Tibial artery (tissue), 4 donors: ENCODE results near the gene SYTL2.

Source experiments
- DNase-seq, 2 donors: peaks; one replicate each; pipeline ENCODE4 v3.0.0-alpha.2; 2019
- H3K27ac ChIP-seq, 2 donors: fragments of 200-600 bp; sonication (generic) in 1 of 2; 1 replicate in 1 of 2; 2 replicates in 1 of 2; pipeline ENCODE4 v1.5.1; 2018 to 2019; ENCODE audit warnings: mild to moderate bottlenecking in 1 of 2
- H3K27me3 ChIP-seq, 2 donors: fragments of 200-600 bp; sonication (generic) in 1 of 2; one replicate each; pipeline versions ENCODE4 v1.5.1 to v1.6.0; 2016 to 2019
- H3K36me3 ChIP-seq, 3 donors: fragments of 200-600 bp; sonication (generic) in 2 of 3; one replicate each; pipeline ENCODE4 v1.5.1; 2016 to 2019; ENCODE audit warnings: mild to moderate bottlenecking in 2 of 3
- H3K4me1 ChIP-seq, 4 donors: fragments of 200-600 bp; sonication (generic) in 2 of 4; 1 replicate in 3 of 4; 2 replicates in 1 of 4; pipeline ENCODE4 v1.5.1; 2016 to 2019
- H3K4me3 ChIP-seq, 2 donors: fragments of 200-600 bp; sonication (generic) in 1 of 2; 1 replicate in 1 of 2; 2 replicates in 1 of 2; pipeline ENCODE4 v1.5.1; 2018 to 2019; ENCODE audit warnings: mild to moderate bottlenecking in 2 of 2
- H3K9me3 ChIP-seq, 3 donors: fragments of 200-600 bp; sonication (generic) in 1 of 3; one replicate each; pipeline ENCODE4 v1.5.1; 2016 to 2019
- CTCF ChIP-seq, 2 experiments: fragments of 200-600 bp in 1 of 2; fragments of 450-650 bp in 1 of 2; IDR thresholded peaks; one replicate each; pipeline ENCODE4 v1.5.1; 2017 to 2019; ENCODE audit warnings: antibody characterized with exemption in 2 of 2, mild to moderate bottlenecking in 1 of 2, moderate library complexity in 1 of 2
- intact Hi-C: fragments of 100-400 bp; cut with DNase I; formaldehyde crosslinking; loops from one replicate; pipeline ENCODE4 v1.15.0; 2023; ENCODE audit warnings: low total_unique reads

The SYTL2 gene

GRCh38 chr11:85756401-85757200, 54.3 kb downstream of the SYTL2 start:
- Histone ChIP-seq H3K36me3 (no peaks in the 10 kb centered on the region), H3K27me3 (no peaks in the 10 kb centered on the region), H3K4me3 (no peak overlapping the region), H3K27ac (peak overlapping the region; percentile 49 to 64), H3K9me3 (no peaks in the 10 kb centered on the region), H3K4me1 (peaks cover 0 to 63% (median 25%) of the 10 kb centered on the region in 4 donors)
- no peak for DNase-seq
- TF ChIP-seq CTCF (IDR thresholded peaks at IDR 0.05), result no peak
- intact Hi-C loops, result no loop called here

- Histone ChIP-seq H3K27ac (peak overlapping the region in 1 of 2 donors; percentile 5), H3K4me3 (no peak overlapping the region), H3K4me1 (peaks cover 0 to 63% (median 20%) of the 10 kb centered on the region in 4 donors), H3K36me3 (no peaks in the 10 kb centered on the region), H3K27me3 (no peaks in the 10 kb centered on the region), H3K9me3 (no peaks in the 10 kb centered on the region)
- no peak for TF ChIP-seq CTCF (IDR thresholded peaks at IDR 0.05)
- intact Hi-C loops, result no loop called here
- no peak for DNase-seq
Observed at GRCh38 chr11:85755701-85756100, 55.2 kb downstream of the SYTL2 start.

GRCh38 chr11:85755285-85755684, 55.7 kb downstream of the SYTL2 start:
- H3K27ac ChIP-seq, result no peak overlapping the region
- TF ChIP-seq CTCF (IDR thresholded peaks at IDR 0.05), result no peak
- no peaks in the 10 kb centered on the region for H3K9me3 ChIP-seq
- no peak overlapping the region for H3K4me3 ChIP-seq
- no peak for DNase-seq
- H3K27me3 ChIP-seq, result no peaks in the 10 kb centered on the region
- intact Hi-C loops, result no loop called here
- no peaks in the 10 kb centered on the region for H3K36me3 ChIP-seq
- peaks cover 0 to 63% (median 22%) of the 10 kb centered on the region in 4 donors for H3K4me1 ChIP-seq

GRCh38 chr11:85752890-85753581, 57.9 kb downstream of the SYTL2 start:
- intact Hi-C loops, result no loop called here
- Histone ChIP-seq H3K36me3 (peaks cover 0 to 1% (median 0%) of the 10 kb centered on the region in 3 donors), H3K4me3 (no peak overlapping the region), H3K27ac (no peak overlapping the region), H3K4me1 (peaks cover 0 to 56% (median 22%) of the 10 kb centered on the region in 4 donors), H3K27me3 (no peaks in the 10 kb centered on the region), H3K9me3 (no peaks in the 10 kb centered on the region)
- no peak for DNase-seq
- TF ChIP-seq CTCF (IDR thresholded peaks at IDR 0.05), result no peak

- Histone ChIP-seq H3K4me3 (no peak overlapping the region), H3K27ac (no peak overlapping the region), H3K4me1 (peaks cover 0 to 49% (median 19%) of the 10 kb centered on the region in 4 donors), H3K27me3 (no peaks in the 10 kb centered on the region), H3K36me3 (peaks cover 0 to 4% (median 0%) of the 10 kb centered on the region in 3 donors), H3K9me3 (no peaks in the 10 kb centered on the region)
- no peak for TF ChIP-seq CTCF (IDR thresholded peaks at IDR 0.05)
- intact Hi-C loops, result no loop called here
- no peak for DNase-seq
Observed at GRCh38 chr11:85752201-85752889, 58.6 kb downstream of the SYTL2 start.
